Measurements from ENCODE around the gene MAP3K5.

MAP3K5 gene, protein sequence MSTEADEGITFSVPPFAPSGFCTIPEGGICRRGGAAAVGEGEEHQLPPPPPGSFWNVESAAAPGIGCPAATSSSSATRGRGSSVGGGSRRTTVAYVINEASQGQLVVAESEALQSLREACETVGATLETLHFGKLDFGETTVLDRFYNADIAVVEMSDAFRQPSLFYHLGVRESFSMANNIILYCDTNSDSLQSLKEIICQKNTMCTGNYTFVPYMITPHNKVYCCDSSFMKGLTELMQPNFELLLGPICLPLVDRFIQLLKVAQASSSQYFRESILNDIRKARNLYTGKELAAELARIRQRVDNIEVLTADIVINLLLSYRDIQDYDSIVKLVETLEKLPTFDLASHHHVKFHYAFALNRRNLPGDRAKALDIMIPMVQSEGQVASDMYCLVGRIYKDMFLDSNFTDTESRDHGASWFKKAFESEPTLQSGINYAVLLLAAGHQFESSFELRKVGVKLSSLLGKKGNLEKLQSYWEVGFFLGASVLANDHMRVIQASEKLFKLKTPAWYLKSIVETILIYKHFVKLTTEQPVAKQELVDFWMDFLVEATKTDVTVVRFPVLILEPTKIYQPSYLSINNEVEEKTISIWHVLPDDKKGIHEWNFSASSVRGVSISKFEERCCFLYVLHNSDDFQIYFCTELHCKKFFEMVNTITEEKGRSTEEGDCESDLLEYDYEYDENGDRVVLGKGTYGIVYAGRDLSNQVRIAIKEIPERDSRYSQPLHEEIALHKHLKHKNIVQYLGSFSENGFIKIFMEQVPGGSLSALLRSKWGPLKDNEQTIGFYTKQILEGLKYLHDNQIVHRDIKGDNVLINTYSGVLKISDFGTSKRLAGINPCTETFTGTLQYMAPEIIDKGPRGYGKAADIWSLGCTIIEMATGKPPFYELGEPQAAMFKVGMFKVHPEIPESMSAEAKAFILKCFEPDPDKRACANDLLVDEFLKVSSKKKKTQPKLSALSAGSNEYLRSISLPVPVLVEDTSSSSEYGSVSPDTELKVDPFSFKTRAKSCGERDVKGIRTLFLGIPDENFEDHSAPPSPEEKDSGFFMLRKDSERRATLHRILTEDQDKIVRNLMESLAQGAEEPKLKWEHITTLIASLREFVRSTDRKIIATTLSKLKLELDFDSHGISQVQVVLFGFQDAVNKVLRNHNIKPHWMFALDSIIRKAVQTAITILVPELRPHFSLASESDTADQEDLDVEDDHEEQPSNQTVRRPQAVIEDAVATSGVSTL (N-terminal part only)

DNA sequence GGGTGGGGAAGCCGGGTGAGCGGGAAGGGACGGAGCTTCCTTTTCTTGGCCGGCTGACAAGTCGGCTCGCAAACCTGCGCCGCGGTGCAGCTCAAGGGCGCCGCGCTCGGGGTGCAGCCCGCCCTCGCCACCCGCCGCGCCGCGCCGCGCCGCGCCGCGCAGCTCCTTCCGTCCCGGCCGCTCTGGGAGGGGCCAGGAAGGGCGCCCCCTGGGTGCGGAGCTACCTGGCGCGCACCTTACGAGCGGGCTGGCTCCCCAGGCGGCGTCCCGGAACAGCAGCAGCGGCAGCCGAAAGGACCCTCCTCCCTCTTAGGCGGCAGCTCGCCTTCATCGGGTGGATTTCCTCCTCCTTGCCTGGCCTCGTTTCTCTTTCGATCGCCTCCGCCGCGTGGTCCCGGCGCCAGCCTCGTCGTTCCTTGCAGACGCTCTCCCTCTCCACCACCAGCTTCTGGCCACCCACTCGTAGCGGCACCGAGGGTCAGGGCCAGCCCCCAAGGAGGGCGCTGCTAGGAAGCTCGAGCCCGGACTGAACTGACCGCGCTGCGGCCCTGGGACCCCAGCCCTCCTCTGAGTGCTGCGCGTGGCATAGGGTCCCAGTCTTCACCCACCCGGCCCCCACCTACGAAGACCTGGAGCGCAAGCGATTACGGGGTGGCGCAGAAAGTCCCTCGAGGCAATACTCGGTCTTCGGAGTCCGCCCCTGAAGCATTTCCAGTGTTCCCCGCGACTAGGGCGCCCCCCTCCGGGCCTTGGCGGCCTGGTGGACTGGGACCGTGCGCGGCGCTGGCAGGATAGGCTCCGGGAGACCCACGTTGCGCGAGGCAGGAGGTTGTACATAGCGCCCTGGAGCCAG lies at the start of gene MAP3K5:
TSS of gene MAP3K5 (minus strand) at position 68 of the 853 bp plus-strand sequence. CDS start 320 bp downstream, outside the sequence.
- DNase-seq (ENCODE audit: insufficient read length, low spot score) (no peak), FAIRE-seq (no peak)
- peak; percentile 77 for TF ChIP-seq CTCF (IDR thresholded peaks at IDR 0.05; ENCODE audit: insufficient read depth, missing control alignments)

DNA sequence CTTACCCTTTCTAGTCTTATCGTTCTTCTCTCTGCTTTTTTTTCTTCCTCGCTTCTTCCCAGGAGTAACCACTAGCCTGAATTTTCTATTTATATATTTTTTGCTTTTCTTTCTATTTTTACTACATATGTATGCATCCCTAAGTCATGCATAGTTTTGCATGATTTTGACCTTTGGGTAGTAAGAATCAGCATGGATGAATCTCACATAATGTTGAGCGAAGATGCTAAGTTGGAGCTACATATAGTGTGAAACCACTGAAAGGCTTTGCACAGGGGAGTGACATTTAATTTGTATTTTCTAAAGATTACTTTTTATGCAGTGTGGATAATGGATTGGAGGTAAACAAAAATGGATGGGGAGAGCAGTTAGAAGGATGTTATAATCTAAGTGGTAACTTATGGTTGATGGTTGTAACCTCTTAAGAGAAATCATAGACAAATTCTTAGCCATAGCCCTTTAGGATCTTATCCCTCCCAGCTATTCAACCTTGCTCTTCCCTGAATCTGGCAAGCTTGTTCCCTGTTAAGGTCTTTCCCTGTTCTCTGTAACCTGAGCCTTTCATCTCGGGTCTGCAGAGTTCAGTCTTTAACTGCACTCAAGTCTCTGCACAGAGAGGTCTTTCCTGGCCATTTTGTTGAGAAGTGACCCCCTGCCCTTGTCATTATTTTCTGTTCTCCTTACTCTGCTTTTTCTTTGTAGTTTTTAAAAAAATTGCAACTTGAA lies 48.2 kb upstream of the MAP3K5 start:
- no peak for TF ChIP-seq CTCF (IDR thresholded peaks at IDR 0.05; ENCODE audit: insufficient read depth, missing control alignments)
- FAIRE-seq (no peak), DNase-seq (ENCODE audit: insufficient read length, low spot score) (no peak)

DNA sequence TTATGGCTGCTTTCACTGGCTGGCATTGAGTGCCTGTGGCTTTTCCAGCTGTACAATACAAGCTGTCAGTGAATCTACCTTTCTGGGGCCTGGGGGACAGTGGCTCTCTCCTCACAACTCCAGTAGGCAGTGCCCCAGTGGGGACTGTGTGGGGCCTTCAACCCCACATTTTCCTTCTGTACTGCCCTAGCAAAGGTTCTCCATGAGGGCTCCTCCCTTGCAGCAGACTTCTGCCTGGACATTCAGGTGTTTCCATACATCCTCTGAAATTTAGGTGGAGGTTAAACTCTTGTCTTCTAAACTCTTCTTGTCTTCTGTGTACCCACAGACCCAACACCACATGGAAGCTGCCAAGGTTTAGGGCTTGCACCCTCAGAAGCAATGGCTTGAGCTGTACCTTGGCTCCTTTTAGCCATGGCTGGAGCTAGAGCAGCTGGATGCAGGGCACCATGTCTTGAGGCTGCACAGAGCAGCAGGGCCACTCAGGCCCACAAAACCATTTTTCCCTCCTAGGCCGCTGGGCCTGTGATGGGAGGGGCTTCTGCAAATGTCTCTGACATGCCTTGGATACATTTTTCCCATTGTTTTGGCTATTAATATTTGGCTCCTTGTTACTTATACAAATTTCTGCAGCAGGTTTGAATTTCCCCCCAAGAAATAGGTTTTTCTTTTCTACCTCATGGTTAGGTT lies 39.7 kb upstream of the MAP3K5 start:
- no peak for FAIRE-seq
- no peak for TF ChIP-seq CTCF (IDR thresholded peaks at IDR 0.05; ENCODE audit: insufficient read depth, missing control alignments)
- DNase-seq (ENCODE audit: insufficient read length, low spot score), result no peak

- no peak for TF ChIP-seq CTCF (IDR thresholded peaks at IDR 0.05; ENCODE audit: insufficient read depth, missing control alignments)
- FAIRE-seq, result no peak
- no peak for DNase-seq (ENCODE audit: insufficient read length, low spot score)
Observed at GRCh38 chr6:136826216-136826615, 33.9 kb upstream of the MAP3K5 start.

GRCh38 chr6:136823128-136823660 lies 30.9 kb upstream of the MAP3K5 start:
- no peak for FAIRE-seq
- DNase-seq (ENCODE audit: insufficient read length, low spot score), result no peak
- no peak for TF ChIP-seq CTCF (IDR thresholded peaks at IDR 0.05; ENCODE audit: insufficient read depth, missing control alignments)

Measured in D721Med (cell line).